ENCODE results near the gene EXD2. TPM values are rescaled to one million over a fixed set of nuclear protein-coding genes. Genes with fewer than 3 reads are reported as not detected.

Gene EXD2
- total and polyA plus RNA-seq, 10 of the 15 experiments (the other 5 are each of a cell fraction or from before 2014, with no cell fraction given), result 1.0 to 12.4 (median 4.6) TPM

DNA sequence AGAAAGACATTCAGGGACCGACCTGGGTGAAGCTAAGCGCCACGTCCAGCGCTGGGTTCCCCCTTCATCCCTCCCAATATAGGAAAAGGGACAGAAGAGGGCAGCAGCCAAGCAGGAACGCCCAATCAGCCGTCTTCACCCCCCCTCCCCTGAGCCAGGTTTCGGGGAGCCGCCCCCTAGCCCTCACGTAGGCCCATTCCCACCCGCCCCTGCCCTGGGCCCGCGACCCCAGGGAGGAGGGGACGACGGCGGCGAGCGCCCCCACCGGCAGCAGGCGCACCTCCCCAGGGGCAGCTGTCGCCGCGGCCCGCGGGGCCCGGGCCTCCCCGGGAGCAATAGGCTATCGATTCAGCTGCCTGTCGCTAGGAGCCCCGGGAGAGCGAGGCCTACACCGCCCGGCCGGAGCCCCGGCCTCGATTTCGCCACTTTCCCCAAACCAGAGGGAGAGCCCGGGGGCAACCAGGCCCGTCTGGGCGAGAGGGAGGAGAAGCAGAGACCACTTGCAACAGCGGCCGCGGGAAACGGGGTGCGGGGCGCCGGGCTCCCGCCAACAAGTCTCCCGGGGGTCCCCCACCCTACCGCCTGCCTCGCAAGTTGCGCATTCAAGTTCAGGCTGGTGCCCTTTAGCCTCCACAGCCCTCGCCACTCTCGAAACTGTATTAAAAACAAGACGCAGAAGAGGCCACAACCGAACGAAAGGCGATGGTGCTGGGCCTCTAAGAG is 39.7 kb upstream of the EXD2 start (continued):
- TF ChIP-seq LARP7 (IDR thresholded peaks at IDR 0.05), result peak; percentile 98
- TF ChIP-seq RUNX3 (IDR thresholded peaks at IDR 0.05; ENCODE audit: low read length), result no peak
- peak; percentile 58 for TF ChIP-seq HCFC1 (IDR thresholded peaks at IDR 0.05; ENCODE audit: low read length)
- peak; percentile 94 for TF ChIP-seq SIN3A (IDR thresholded peaks at IDR 0.05; ENCODE audit: low read depth, low read length)
- TF ChIP-seq MYB (IDR thresholded peaks at IDR 0.05; ENCODE audit: borderline replicate concordance, low read depth, low read length), result no peak
- no peak for TF ChIP-seq RBBP5 (conservative IDR thresholded peaks at IDR 0.05)
- peak; percentile 62 for TF ChIP-seq BACH1 (IDR thresholded peaks at IDR 0.05; ENCODE audit: borderline replicate concordance)
- TF ChIP-seq ZZZ3 (IDR thresholded peaks at IDR 0.05; ENCODE audit: control insufficient read depth, insufficient read length, low read depth), result no peak
- TF ChIP-seq PBX3 (IDR thresholded peaks at IDR 0.05; ENCODE audit: insufficient replicate concordance, low read depth, low read length), result no peak
- TF ChIP-seq TCF3 (IDR thresholded peaks at IDR 0.05; ENCODE audit: borderline replicate concordance, insufficient read depth, low read depth, low read length), result peak; percentile 87; the same call in 1 of the 2 replicates
- 0 out of 2 replicates have a peak, but pooled peaks have one; percentile 25 for TF ChIP-seq BMI1 (IDR thresholded peaks at IDR 0.05; ENCODE audit: borderline replicate concordance)
- TF ChIP-seq TARDBP (IDR thresholded peaks at IDR 0.05; ENCODE audit: borderline replicate concordance), result 0 out of 2 replicates have a peak, but pooled peaks have one; percentile 35
- TF ChIP-seq IKZF2 (IDR thresholded peaks at IDR 0.05), result 0 out of 4 replicates have a peak, but pooled peaks of 1 of the 2 experiments have one; percentile 35
- TF ChIP-seq ZNF207 (IDR thresholded peaks at IDR 0.05; ENCODE audit: borderline replicate concordance), result peak; percentile 76; the same call in 1 of the 2 replicates
- peak; percentile 48; the same call in 1 of the 2 replicates for TF ChIP-seq CREM (IDR thresholded peaks at IDR 0.05; ENCODE audit: low read depth)
- peak; percentile 91; the same call in 1 of the 2 replicates for TF ChIP-seq SMARCA5 (IDR thresholded peaks at IDR 0.05)
- TF ChIP-seq ZNF24 (IDR thresholded peaks at IDR 0.05), result 0 out of 2 replicates have a peak, but pooled peaks have one; percentile 22
- TF ChIP-seq NRF1 (conservative IDR thresholded peaks at IDR 0.05; ENCODE audit: low read depth, low read length), result no peak
- peak; percentile 100 for TF ChIP-seq MLLT1 (IDR thresholded peaks at IDR 0.05)
- 0 out of 2 replicates have a peak, but pooled peaks have one; percentile 53 for TF ChIP-seq MEF2A (IDR thresholded peaks at IDR 0.05; ENCODE audit: insufficient read depth, low read depth, low read length)
- TF ChIP-seq, protein P1, sequence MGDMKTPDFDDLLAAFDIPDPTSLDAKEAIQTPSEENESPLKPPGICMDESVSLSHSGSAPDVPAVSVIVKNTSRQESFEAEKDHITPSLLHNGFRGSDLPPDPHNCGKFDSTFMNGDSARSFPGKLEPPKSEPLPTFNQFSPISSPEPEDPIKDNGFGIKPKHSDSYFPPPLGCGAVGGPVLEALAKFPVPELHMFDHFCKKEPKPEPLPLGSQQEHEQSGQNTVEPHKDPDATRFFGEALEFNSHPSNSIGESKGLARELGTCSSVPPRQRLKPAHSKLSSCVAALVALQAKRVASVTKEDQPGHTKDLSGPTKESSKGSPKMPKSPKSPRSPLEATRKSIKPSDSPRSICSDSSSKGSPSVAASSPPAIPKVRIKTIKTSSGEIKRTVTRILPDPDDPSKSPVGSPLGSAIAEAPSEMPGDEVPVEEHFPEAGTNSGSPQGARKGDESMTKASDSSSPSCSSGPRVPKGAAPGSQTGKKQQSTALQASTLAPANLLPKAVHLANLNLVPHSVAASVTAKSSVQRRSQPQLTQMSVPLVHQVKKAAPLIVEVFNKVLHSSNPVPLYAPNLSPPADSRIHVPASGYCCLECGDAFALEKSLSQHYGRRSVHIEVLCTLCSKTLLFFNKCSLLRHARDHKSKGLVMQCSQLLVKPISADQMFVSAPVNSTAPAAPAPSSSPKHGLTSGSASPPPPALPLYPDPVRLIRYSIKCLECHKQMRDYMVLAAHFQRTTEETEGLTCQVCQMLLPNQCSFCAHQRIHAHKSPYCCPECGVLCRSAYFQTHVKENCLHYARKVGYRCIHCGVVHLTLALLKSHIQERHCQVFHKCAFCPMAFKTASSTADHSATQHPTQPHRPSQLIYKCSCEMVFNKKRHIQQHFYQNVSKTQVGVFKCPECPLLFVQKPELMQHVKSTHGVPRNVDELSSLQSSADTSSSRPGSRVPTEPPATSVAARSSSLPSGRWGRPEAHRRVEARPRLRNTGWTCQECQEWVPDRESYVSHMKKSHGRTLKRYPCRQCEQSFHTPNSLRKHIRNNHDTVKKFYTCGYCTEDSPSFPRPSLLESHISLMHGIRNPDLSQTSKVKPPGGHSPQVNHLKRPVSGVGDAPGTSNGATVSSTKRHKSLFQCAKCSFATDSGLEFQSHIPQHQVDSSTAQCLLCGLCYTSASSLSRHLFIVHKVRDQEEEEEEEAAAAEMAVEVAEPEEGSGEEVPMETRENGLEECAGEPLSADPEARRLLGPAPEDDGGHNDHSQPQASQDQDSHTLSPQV (IDR thresholded peaks at IDR 0.05), result peak; percentile 78; the same call in 1 of the 2 replicates
- TF ChIP-seq, protein P2, sequence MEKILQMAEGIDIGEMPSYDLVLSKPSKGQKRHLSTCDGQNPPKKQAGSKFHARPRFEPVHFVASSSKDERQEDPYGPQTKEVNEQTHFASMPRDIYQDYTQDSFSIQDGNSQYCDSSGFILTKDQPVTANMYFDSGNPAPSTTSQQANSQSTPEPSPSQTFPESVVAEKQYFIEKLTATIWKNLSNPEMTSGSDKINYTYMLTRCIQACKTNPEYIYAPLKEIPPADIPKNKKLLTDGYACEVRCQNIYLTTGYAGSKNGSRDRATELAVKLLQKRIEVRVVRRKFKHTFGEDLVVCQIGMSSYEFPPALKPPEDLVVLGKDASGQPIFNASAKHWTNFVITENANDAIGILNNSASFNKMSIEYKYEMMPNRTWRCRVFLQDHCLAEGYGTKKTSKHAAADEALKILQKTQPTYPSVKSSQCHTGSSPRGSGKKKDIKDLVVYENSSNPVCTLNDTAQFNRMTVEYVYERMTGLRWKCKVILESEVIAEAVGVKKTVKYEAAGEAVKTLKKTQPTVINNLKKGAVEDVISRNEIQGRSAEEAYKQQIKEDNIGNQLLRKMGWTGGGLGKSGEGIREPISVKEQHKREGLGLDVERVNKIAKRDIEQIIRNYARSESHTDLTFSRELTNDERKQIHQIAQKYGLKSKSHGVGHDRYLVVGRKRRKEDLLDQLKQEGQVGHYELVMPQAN (conservative IDR thresholded peaks at IDR 0.05), result peak; percentile 89
